OCI-M1 (cell line): ENCODE measurements around the gene PAK4.
"Not testable (repeated sequence)": the region's sequence is repeated elsewhere in the genome, so short reads cannot be mapped to it uniquely, and the experiment has no call there.

Experiments used
- DNase-seq: peaks from one replicate; lab custom pipeline; 2025; lab: John Stamatoyannopoulos, UW

Gene PAK4

GRCh38 chr19:39207293-39207836 lies 81.8 kb downstream of the PAK4 start:
- DNase-seq, result no peak

GRCh38 chr19:39208175-39208795 lies 82.7 kb downstream of the PAK4 start:
- DNase-seq, result no peak

- no peak for DNase-seq
Observed at GRCh38 chr19:39209196-39209595, 83.6 kb downstream of the PAK4 start.

- DNase-seq, result no peak
Observed at GRCh38 chr19:39211731-39212374, 86.3 kb downstream of the PAK4 start.

GRCh38 chr19:39212375-39212742 lies 86.8 kb downstream of the PAK4 start:
- peak; percentile 78 for DNase-seq

- not testable (repeated sequence) for DNase-seq
Observed at GRCh38 chr19:39215323-39215722, 89.7 kb downstream of the PAK4 start.

GRCh38 chr19:39217094-39217493 lies 91.5 kb downstream of the PAK4 start:
- DNase-seq, result no peak

GRCh38 chr19:39218230-39219007 lies 92.8 kb downstream of the PAK4 start:
- no peak for DNase-seq

GRCh38 chr19:39219108-39219507 lies 93.5 kb downstream of the PAK4 start:
- peak; percentile 20 for DNase-seq

GRCh38 chr19:39223703-39224279 lies 98.2 kb downstream of the PAK4 start:
- peak; percentile 27 for DNase-seq

GRCh38 chr19:39224910-39225309 lies 99.3 kb downstream of the PAK4 start:
- peak; percentile 21 for DNase-seq
